Right ventricle myocardium inferior (tissue), 1 donor: ENCODE data around the gene ARHGAP12. TPM values are rescaled to one million over a fixed set of nuclear protein-coding genes. Genes with fewer than 3 reads are reported as not detected.
A peak's percentile ranks its signal among the peaks of the same experiment; 100 is the strongest.

Source experiments
- ATAC-seq: fragments of 200-7000 bp; cut with Tn5 transposase; one replicate; pipeline ENCODE4 v1.9.1; 2020; ENCODE audit warnings: mild to moderate bottlenecking, moderate library complexity
- DNase-seq: peaks from one replicate; pipeline ENCODE4 v3.0.0; 2021; ENCODE audit errors: missing footprints
- intact Hi-C: fragments of 100-400 bp; cut with DNase I; formaldehyde crosslinking; loops from one replicate; pipeline ENCODE4 v1.11.0; 2022
- total RNA-seq: library from RNA; stranded (reverse); fragmentation: NEBNext Ultra II Directional; extraction: Animal tissue kit (Norgen Biotek cat#: 25700); gene quantifications from one replicate; pipeline ENCODE4 v1.2.1, GENCODE V29; 2021
- donor health status: DM: no; HTN: yes; CAD: no; lungs with severe emphysema.

ARHGAP12 gene
- total RNA-seq, 1 donor from 2014 or later: 21.5 TPM

DNA sequence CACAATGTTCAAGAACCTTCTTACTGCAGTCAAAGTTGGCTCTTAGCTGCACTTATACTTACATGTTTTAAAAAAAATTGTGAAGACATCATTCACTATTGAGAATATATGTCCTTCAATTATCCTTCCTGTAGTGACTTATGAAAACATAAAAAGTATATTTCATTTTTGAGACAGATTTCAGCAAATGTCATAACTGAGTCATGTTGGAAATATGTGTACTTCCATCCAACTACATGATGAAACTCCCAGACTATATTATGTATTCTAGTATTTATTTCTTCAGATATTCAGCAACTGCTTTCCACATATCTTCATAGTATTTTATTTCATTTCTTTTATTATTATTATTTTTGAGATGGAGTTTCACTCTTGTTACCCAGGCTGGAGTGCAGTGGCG is 160.2 kb downstream of the ARHGAP12 start:
- intact Hi-C loops: loop anchor here (10.0 kb wide), 2 partner anchors 244 to 444 kb away; no protein-coding TSS in a partner anchor
- DNase-seq (no peak), ATAC-seq (no peak)

- no peak for ATAC-seq
- intact Hi-C loops: loop anchor here (10.0 kb wide), 2 partner anchors 241 to 441 kb away; no protein-coding TSS in a partner anchor
- no peak for DNase-seq
Observed at GRCh38 chr10:31765541-31765940, 163.1 kb downstream of the ARHGAP12 start.

DNA sequence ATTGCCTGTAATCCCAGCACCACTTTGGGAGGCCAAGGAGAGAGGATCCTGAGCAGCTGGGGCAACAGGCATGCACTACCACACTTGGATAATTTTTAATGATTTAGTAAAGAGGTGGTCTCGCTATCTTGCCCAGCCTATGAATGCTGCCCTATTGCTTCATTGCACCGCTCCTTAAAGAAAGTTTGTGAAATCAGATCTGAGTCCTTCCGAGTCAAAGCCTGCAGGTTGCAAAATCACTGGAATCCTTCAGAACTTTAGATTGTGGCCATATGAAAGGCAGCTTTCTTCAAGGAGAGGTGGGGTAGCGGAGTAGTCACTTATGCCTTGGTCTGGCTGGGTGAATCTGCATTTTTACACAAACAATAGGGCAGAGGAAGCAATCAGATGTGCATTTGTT is 166.3 kb downstream of the ARHGAP12 start:
- no peak for ATAC-seq
- intact Hi-C loops: loop anchor here (10.0 kb wide), 2 partner anchors 238 to 438 kb away; no protein-coding TSS in a partner anchor
- DNase-seq: no peak

DNA sequence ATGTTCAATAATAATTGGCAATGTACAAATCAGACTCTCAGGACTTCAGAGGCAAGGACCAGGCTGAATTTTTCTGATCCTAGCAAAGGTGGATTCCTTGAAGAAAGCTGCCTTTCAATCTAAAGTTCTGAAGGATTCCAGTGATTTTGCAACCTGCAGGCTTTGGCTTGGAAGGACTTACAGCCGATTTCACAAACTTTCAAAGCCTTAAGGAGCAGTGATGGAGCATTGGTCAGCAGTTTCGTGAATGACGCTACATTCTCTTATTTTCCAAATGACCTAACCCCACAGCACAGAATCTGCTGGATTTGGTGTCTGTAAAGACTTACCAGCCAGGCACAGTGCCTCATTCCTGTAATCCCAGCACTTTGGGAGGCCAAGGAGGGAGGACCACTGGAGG is 167.5 kb downstream of the ARHGAP12 start:
- no peak for ATAC-seq
- intact Hi-C loops: loop anchor here (10.0 kb wide), 2 partner anchors 236 to 436 kb away; no protein-coding TSS in a partner anchor

GRCh38 chr10:31760674-31761081 is 168.0 kb downstream of the ARHGAP12 start:
- DNase-seq (no peak), ATAC-seq (no peak)
- intact Hi-C loops: loop anchor here (10.0 kb wide), 2 partner anchors 236 to 436 kb away; no protein-coding TSS in a partner anchor

More for the DNA sequence above, 167.5 kb downstream of the ARHGAP12 start:
- DNase-seq: no peak

DNA sequence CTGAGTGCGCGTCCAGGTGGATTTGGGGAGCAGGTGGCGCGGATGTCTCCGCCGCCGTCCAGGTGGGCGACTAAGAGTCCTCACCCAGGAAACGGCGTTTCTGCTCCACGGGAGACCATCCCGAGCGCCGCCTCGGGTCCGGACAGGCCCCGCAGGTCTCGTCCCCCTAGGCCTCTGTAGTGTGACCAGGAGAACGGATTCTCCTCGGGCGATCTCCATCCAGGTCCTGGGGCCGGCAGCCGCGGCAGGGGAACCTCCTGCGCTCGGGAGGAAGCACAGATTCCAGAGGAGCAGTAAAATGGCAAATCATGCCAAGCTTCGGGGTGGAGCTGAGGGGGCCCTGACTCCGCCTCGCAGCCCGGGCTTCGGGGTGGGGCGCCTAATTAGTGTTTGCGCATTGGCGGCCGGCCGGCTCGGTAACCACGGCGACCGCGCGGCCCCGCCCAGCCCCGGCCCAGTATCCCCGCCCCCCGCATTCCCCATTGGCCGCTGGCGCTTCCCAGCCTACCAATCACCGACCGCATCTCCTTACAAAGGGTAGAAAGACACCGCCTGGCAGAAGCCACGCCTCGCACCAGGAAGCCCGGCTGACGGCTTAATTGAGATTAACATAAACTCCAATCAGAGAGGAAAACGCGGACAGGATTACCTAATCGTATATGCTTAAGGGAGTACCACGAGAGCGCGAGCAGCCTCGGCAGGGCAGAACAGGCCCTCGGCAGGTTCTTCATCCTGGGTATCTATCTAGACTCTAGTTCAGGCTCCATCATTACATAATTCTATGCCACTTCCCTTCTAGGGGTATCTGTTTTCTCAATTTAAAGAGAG is 168.6 kb downstream of the ARHGAP12 start:
- ATAC-seq: peak; percentile 96
- DNase-seq: peak; percentile 98
- intact Hi-C loops: loop anchor here (2.0 to 10.0 kb wide), 4 partner anchors 53 to 435 kb away; no protein-coding TSS in a partner anchor

GRCh38 chr10:31759124-31759798 is 169.4 kb downstream of the ARHGAP12 start:
- DNase-seq: no peak
- intact Hi-C loops: loop anchor here (2.0 to 5.0 kb wide), 2 partner anchors 52 to 156 kb away; no protein-coding TSS in a partner anchor
- ATAC-seq: no peak

DNA sequence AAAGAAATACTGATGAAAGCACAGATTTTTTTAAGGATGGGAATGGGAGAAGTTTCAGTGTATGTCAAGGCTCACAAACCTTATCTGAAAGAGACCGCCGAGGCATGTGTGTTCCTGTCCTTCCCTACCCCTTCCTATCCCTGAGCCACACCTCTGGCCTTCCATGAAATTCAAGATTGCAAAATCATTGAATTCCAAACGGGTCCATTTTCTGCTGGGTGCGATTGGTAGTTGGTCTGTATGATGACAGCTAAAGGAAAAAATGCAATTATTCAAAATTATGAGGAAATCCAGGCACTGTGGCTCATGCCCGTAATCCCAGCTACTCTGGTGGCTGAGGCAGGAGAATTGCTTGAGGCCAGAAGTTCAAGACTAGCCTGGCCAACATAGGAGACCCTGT is 170.1 kb downstream of the ARHGAP12 start:
- intact Hi-C loops: loop anchor here (2.0 to 5.0 kb wide), 2 partner anchors 51 to 156 kb away; no protein-coding TSS in a partner anchor
- ATAC-seq: no peak
- DNase-seq: no peak

- no peak for DNase-seq
- ATAC-seq: no peak
- intact Hi-C loops: loop anchor here (2.0 to 5.0 kb wide), 2 partner anchors 51 to 155 kb away; no protein-coding TSS in a partner anchor
Observed at GRCh38 chr10:31757831-31758230, 170.8 kb downstream of the ARHGAP12 start.

- DNase-seq (no peak), ATAC-seq (no peak)
- intact Hi-C loops: loop anchor here (5.0 kb wide), 1 partner anchor 50 kb away; no protein-coding TSS in a partner anchor
Observed at GRCh38 chr10:31757386-31757791, 171.2 kb downstream of the ARHGAP12 start.

DNA sequence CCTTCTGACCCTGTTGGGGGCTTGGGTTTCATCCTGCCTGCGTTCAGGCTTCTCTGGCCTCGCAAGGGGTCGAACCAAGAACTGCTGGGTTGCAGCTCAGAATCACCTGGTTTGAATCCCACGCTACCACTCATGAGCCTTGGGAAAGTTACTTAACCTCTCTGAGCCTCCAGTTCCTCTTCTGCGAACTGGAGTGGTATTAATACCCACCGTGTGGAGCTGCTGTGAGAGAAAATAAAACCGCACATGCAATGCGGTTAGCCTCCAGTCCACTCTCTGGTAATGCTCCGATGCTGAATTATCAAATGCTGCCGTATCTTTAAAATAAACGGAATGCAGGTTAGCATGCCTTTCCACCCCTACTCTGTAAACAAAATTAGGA is 171.9 kb downstream of the ARHGAP12 start:
- DNase-seq (no peak), ATAC-seq (no peak)
- intact Hi-C loops: loop anchor here (5.0 kb wide), 1 partner anchor 49 kb away; no protein-coding TSS in a partner anchor

- intact Hi-C loops: loop anchor here (5.0 kb wide), 1 partner anchor 49 kb away; no protein-coding TSS in a partner anchor
- ATAC-seq (no peak), DNase-seq (no peak)
Observed at GRCh38 chr10:31756101-31756728, 172.4 kb downstream of the ARHGAP12 start.

Other genes starting within 250 kb of the ARHGAP12 start
- 138 TPM for gene KIF5B, start 127.6 kb upstream of the ARHGAP12 start, total RNA-seq